ENCODE data around the gene SHC3.
A peak's percentile ranks its signal among the peaks of the same experiment; 100 is the strongest.

The SHC3 gene

GRCh38 chr9:89054865-89055495 is 123.6 kb downstream of the SHC3 start:
- no peak for DNase-seq (ENCODE audit: insufficient read length, low spot score)
- no peak for FAIRE-seq
- no peak for TF ChIP-seq POLR2A (IDR thresholded peaks at IDR 0.05; ENCODE audit: low read depth, low read length)

GRCh38 chr9:89053301-89053700 is 125.3 kb downstream of the SHC3 start:
- TF ChIP-seq POLR2A (IDR thresholded peaks at IDR 0.05; ENCODE audit: low read depth, low read length): no peak
- FAIRE-seq: no peak
- DNase-seq (ENCODE audit: insufficient read length, low spot score): no peak

- DNase-seq (ENCODE audit: insufficient read length, low spot score): no peak
- FAIRE-seq: no peak
- TF ChIP-seq POLR2A (IDR thresholded peaks at IDR 0.05; ENCODE audit: low read depth, low read length): no peak
Observed at GRCh38 chr9:89052470-89053097, 126.0 kb downstream of the SHC3 start.

GRCh38 chr9:89051421-89052025 is 127.1 kb downstream of the SHC3 start:
- FAIRE-seq (no peak), DNase-seq (ENCODE audit: insufficient read length, low spot score) (no peak)
- TF ChIP-seq POLR2A (IDR thresholded peaks at IDR 0.05; ENCODE audit: low read depth, low read length): no peak

GRCh38 chr9:89049646-89050045 is 129.0 kb downstream of the SHC3 start:
- DNase-seq (ENCODE audit: insufficient read length, low spot score) (no peak), FAIRE-seq (no peak)
- no peak for TF ChIP-seq POLR2A (IDR thresholded peaks at IDR 0.05; ENCODE audit: low read depth, low read length)

- no peak for TF ChIP-seq POLR2A (IDR thresholded peaks at IDR 0.05; ENCODE audit: low read depth, low read length)
- FAIRE-seq: no peak
Observed at GRCh38 chr9:89048616-89049015, 130.0 kb downstream of the SHC3 start.

GRCh38 chr9:89047667-89048066 is 131.0 kb downstream of the SHC3 start:
- FAIRE-seq: no peak
- TF ChIP-seq POLR2A (IDR thresholded peaks at IDR 0.05; ENCODE audit: low read depth, low read length): no peak
- no peak for DNase-seq (ENCODE audit: insufficient read length, low spot score)

More at GRCh38 chr9:89048616-89049015, 130.0 kb downstream of the SHC3 start:
- no peak for DNase-seq (ENCODE audit: insufficient read length, low spot score)

- FAIRE-seq (no peak), DNase-seq (ENCODE audit: insufficient read length, low spot score) (no peak)
- TF ChIP-seq POLR2A (IDR thresholded peaks at IDR 0.05; ENCODE audit: low read depth, low read length): no peak
Observed at GRCh38 chr9:89046832-89047231, 131.8 kb downstream of the SHC3 start.

- no peak for FAIRE-seq
- TF ChIP-seq POLR2A (IDR thresholded peaks at IDR 0.05; ENCODE audit: low read depth, low read length): no peak
- DNase-seq (ENCODE audit: insufficient read length, low spot score): no peak
Observed at GRCh38 chr9:89044881-89045280, 133.7 kb downstream of the SHC3 start.

- no peak for TF ChIP-seq POLR2A (IDR thresholded peaks at IDR 0.05; ENCODE audit: low read depth, low read length)
- no peak for FAIRE-seq
- DNase-seq (ENCODE audit: insufficient read length, low spot score): no peak
Observed at GRCh38 chr9:89044104-89044503, 134.5 kb downstream of the SHC3 start.

GRCh38 chr9:89042984-89043383 is 135.6 kb downstream of the SHC3 start:
- FAIRE-seq: no peak
- no peak for DNase-seq (ENCODE audit: insufficient read length, low spot score)
- TF ChIP-seq POLR2A (IDR thresholded peaks at IDR 0.05; ENCODE audit: low read depth, low read length): no peak

- no peak for DNase-seq (ENCODE audit: insufficient read length, low spot score)
- TF ChIP-seq POLR2A (IDR thresholded peaks at IDR 0.05; ENCODE audit: low read depth, low read length): no peak
- no peak for FAIRE-seq
Observed at GRCh38 chr9:89039664-89040063, 139.0 kb downstream of the SHC3 start.

- FAIRE-seq (no peak), DNase-seq (ENCODE audit: insufficient read length, low spot score) (no peak)
- no peak for TF ChIP-seq POLR2A (IDR thresholded peaks at IDR 0.05; ENCODE audit: low read depth, low read length)
Observed at GRCh38 chr9:89039104-89039465, 139.5 kb downstream of the SHC3 start.

- FAIRE-seq (peak; percentile 92), DNase-seq (ENCODE audit: insufficient read length, low spot score) (peak; percentile 68)
- TF ChIP-seq POLR2A (IDR thresholded peaks at IDR 0.05; ENCODE audit: low read depth, low read length): no peak
Observed at GRCh38 chr9:89038382-89039103, 140.1 kb downstream of the SHC3 start.
